GM12878 (cell line): ENCODE measurements around the gene CHID1.

Experiments used
- FOXM1 ChIP-seq: IDR thresholded peaks from 2 replicates; pipeline ENCODE4 v1.6.1; 2012; ENCODE audit warnings: low read depth, mild to moderate bottlenecking, inconsistent platforms, low read length, moderate library complexity
- NBN ChIP-seq: fragments of 450-650 bp; IDR thresholded peaks from 2 replicates; pipeline ENCODE4 v1.6.1; 2016
- ZNF274 ChIP-seq: IDR thresholded peaks from one replicate; pipeline ENCODE4 v1.8.0; 2011; ENCODE audit not compliant: insufficient read length, insufficient read depth
- TF ChIP-seq, protein P1 (sequence below): IDR thresholded peaks from 2 replicates; pipeline ENCODE4 v1.6.1; 2012; ENCODE audit warnings: low read depth, low read length, improper control_type of control experiment

DNA sequence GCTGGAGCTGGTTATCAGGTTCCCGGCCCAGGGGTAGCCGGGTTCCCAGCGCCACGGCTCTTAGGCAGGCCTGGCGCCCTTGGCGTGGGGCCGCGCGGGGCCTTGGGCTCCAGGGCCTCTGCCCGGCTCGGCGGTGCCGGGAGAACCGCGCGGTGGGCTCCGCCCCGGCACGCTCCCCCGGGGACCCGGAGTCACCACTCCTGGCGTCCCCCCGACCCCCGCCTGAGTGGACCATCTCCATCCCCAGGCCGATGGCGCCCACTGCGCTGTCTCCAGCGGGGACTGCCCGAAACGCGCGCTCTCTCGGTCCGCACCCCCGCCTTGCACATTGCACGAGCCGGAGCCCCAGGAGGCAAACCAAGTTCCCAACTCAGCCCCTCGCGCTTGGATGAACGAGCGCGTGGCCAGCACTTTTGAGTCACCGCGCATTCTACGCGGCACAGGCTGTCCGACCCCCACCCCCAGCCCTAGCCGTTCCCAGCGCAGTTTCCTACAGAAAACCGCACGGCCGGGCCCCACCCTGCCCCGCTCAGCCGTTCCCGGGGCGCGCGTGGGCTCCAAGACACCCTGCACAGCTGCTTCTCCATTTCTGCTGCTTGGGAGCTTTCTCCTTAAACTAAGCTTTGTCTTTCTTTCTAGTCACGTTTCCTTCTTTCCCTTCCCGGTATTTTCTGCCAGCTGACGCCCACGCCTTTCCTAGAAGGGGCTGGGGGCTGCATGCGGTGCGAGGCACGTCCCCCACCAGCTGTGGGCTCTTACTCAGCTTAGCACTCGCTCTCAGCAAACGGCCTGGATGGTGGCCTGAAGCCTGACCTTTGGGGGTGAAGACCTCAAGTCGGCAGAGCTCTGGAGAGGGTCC is 650 bp upstream of the CHID1 start:
- TF ChIP-seq, protein P1, sequence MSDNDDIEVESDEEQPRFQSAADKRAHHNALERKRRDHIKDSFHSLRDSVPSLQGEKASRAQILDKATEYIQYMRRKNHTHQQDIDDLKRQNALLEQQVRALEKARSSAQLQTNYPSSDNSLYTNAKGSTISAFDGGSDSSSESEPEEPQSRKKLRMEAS: no peak
- TF ChIP-seq ZNF274 (no peak), FOXM1 (no peak), NBN (0 out of 2 replicates have a peak, but pooled peaks have one; percentile 21)
